Peyer's patch (tissue), 4 donors: ENCODE data around the gene KCNMA1.

ENCODE experiments used
- CTCF ChIP-seq, 6 experiments: fragments of 450-650 bp in 4 of 6; fragments of 200-600 bp in 2 of 6; sonication (generic) in 1 of 6; IDR thresholded peaks; one replicate each; pipeline ENCODE4 v1.5.1; 2017 to 2019; ENCODE audit warnings: antibody characterized with exemption in 6 of 6, mild to moderate bottlenecking in 3 of 6, moderate library complexity in 1 of 6
- POLR2A ChIP-seq, 2 donors: fragments of 450-650 bp; IDR thresholded peaks; one replicate each; pipeline ENCODE4 v1.5.1; 2017; ENCODE audit warnings: antibody characterized with exemption in 2 of 2, mild to moderate bottlenecking in 2 of 2, moderate library complexity in 2 of 2

- no peak for TF ChIP-seq POLR2A (IDR thresholded peaks at IDR 0.05)
- no peak for TF ChIP-seq CTCF (IDR thresholded peaks at IDR 0.05)
These were observed 603.4 kb downstream of the KCNMA1 start for GRCh38 chr10:77034240-77034639.
